H1 (cell line): ENCODE measurements around the gene ATF7. TPM values are rescaled to one million over a fixed set of nuclear protein-coding genes. Genes with fewer than 3 reads are reported as not detected.

Experiments used
- CTCF ChIA-PET: fragments of 300-600 bp; sonication (Branson Sonifier 250); formaldehyde crosslinking; loops from one replicate; lab custom pipeline; 2021; ENCODE audit not compliant: partially characterized antibody; lab: Charles Lee
- POLR2A ChIA-PET: fragments of 300-600 bp; sonication (Branson Sonifier 250); formaldehyde crosslinking; loops from one replicate; lab custom pipeline; 2021; ENCODE audit warnings: inconsistent platforms; ENCODE audit not compliant: partially characterized antibody; lab: Charles Lee
- DNase-seq, 2 experiments: peaks; one replicate each; pipeline versions ENCODE4 v3.0.0 to v3.0.0-alpha.2; 2010 to 2022; ENCODE audit warnings: low spot score in 2 of 2, low read depth in 1 of 2, mixed read lengths in 1 of 2
- FAIRE-seq: peaks from 2 replicates; lab custom pipeline; 2011; peaks lifted over from hg19 to GRCh38; lab: Jason Lieb, UNC
- H2AFZ ChIP-seq: 2 replicates; pipeline ENCODE4 v1.8.1; 2012; ENCODE audit warnings: low read length, inconsistent platforms
- H2AK5ac ChIP-seq: 2 replicates; pipeline ENCODE4 v1.6.1; 2013; ENCODE audit warnings: low read depth, low read length
- H2BK120ac ChIP-seq: replicated peaks from 2 replicates; pipeline ENCODE3; 2013; ENCODE audit warnings: low read depth, low read length, inconsistent platforms
- H2BK12ac ChIP-seq: 2 replicates; pipeline ENCODE4 v1.6.1; 2013; ENCODE audit warnings: low read depth, low read length
- H2BK15ac ChIP-seq: 2 replicates; pipeline ENCODE4 v1.6.1; 2013; ENCODE audit warnings: low read length
- H2BK20ac ChIP-seq: 2 replicates; pipeline ENCODE4 v1.6.1; 2013; ENCODE audit warnings: low read length
- H2BK5ac ChIP-seq: 2 replicates; pipeline ENCODE4 v1.6.1; 2013; ENCODE audit warnings: low read depth, low read length
- H3K14ac ChIP-seq: 2 replicates; pipeline ENCODE4 v1.6.1; 2013; ENCODE audit warnings: inconsistent platforms; ENCODE audit not compliant: insufficient read length
- H3K18ac ChIP-seq: 2 replicates; pipeline ENCODE4 v1.6.1; 2013; ENCODE audit warnings: low read length; ENCODE audit errors: extremely low read depth
- H3K23ac ChIP-seq: 2 replicates; pipeline ENCODE4 v1.6.1; 2013; ENCODE audit warnings: inconsistent platforms; ENCODE audit not compliant: insufficient read length
- H3K23me2 ChIP-seq: 2 replicates; pipeline ENCODE4 v1.6.1; 2013; ENCODE audit warnings: low read depth, low read length
- H3K27ac ChIP-seq: 2 replicates; pipeline ENCODE4 v1.6.1; 2011; ENCODE audit warnings: low read depth, low read length, inconsistent platforms
- H3K27me3 ChIP-seq, 4 experiments: replicated peaks in 1 of 4; 1 replicate in 1 of 4; 2 replicates in 3 of 4; pipeline versions ENCODE4 v1.6.1 to v1.8.1; 2011 to 2013; ENCODE audit warnings: low read length in 3 of 4, mild to moderate bottlenecking in 3 of 4, inconsistent platforms in 2 of 4, mixed read lengths in 2 of 4, moderate library complexity in 1 of 4; ENCODE audit not compliant: control insufficient read depth in 3 of 4, insufficient read depth in 3 of 4; ENCODE audit errors: extremely low read depth in 1 of 4
- H3K36me3 ChIP-seq, 4 experiments: 2 replicates each; pipeline versions ENCODE4 v1.6.1 to v1.8.1; 2011 to 2013; ENCODE audit warnings: mild to moderate bottlenecking in 4 of 4, low read length in 3 of 4, moderate library complexity in 2 of 4, control low read depth in 1 of 4, inconsistent platforms in 1 of 4; ENCODE audit not compliant: insufficient read depth in 4 of 4, control insufficient read depth in 2 of 4
- H3K4ac ChIP-seq: replicated peaks from 2 replicates; pipeline ENCODE3; 2013; ENCODE audit warnings: low read length, low read depth, mixed read lengths, inconsistent platforms; ENCODE audit not compliant: insufficient read length
- H3K4me1 ChIP-seq, 4 experiments: replicated peaks in 1 of 4; 1 replicate in 1 of 4; 2 replicates in 3 of 4; pipeline versions ENCODE4 v1.6.1 to v1.8.1; 2011 to 2013; ENCODE audit warnings: low read length in 3 of 4, inconsistent platforms in 2 of 4, mixed read lengths in 1 of 4; ENCODE audit not compliant: insufficient read depth in 4 of 4, control insufficient read depth in 3 of 4
- H3K4me2 ChIP-seq, 2 experiments: 2 replicates each; pipeline versions ENCODE4 v1.6.1 to v1.8.1; 2011 to 2013; ENCODE audit warnings: low read depth in 2 of 2, low read length in 2 of 2, control low read depth in 1 of 2, inconsistent platforms in 1 of 2, mild to moderate bottlenecking in 1 of 2; ENCODE audit not compliant: insufficient read depth in 1 of 2
- H3K4me3 ChIP-seq, 4 experiments: fragments of 200-600, 300-600 bp in 1 of 4; sonication (generic), shearing (Covaris generic), sonication (Bioruptor Twin) in 1 of 4; 2 replicates each; pipeline versions ENCODE4 v1.5.1 to v1.8.1; 2011 to 2016; ENCODE audit warnings: low read length in 4 of 4, low read depth in 3 of 4, control low read depth in 2 of 4, inconsistent platforms in 2 of 4, mild to moderate bottlenecking in 2 of 4, mixed read lengths in 1 of 4, moderate library complexity in 1 of 4; ENCODE audit not compliant: insufficient read depth in 2 of 4; ENCODE audit errors: extremely low read depth in 1 of 4
- H3K56ac ChIP-seq: replicated peaks from 2 replicates; pipeline ENCODE3; 2013; ENCODE audit warnings: low read depth, mild to moderate bottlenecking, mixed read lengths, low read length, inconsistent platforms; ENCODE audit not compliant: insufficient read length
- H3K79me1 ChIP-seq: 2 replicates; pipeline ENCODE4 v1.6.1; 2013; ENCODE audit warnings: low read depth, low read length, control low read depth
- H3K79me2 ChIP-seq, 2 experiments: 2 replicates each; pipeline versions ENCODE4 v1.6.1 to v1.8.1; 2012 to 2013; ENCODE audit warnings: low read length in 2 of 2, mild to moderate bottlenecking in 2 of 2, inconsistent platforms in 1 of 2; ENCODE audit not compliant: insufficient read depth in 2 of 2, control insufficient read depth in 1 of 2
- H3K9ac ChIP-seq, 4 experiments: replicated peaks in 1 of 4; 1 replicate in 1 of 4; 2 replicates in 3 of 4; pipeline versions ENCODE4 v1.6.1 to v1.8.1; 2011 to 2013; ENCODE audit warnings: low read depth in 3 of 4, low read length in 3 of 4, control low read depth in 2 of 4, mild to moderate bottlenecking in 2 of 4, moderate library complexity in 2 of 4, inconsistent platforms in 1 of 4; ENCODE audit errors: extremely low read depth in 1 of 4
- H3K9me3 ChIP-seq, 2 experiments: 2 replicates each; pipeline versions ENCODE4 v1.6.1 to v1.8.1; 2012 to 2013; ENCODE audit warnings: mild to moderate bottlenecking in 2 of 2, moderate library complexity in 2 of 2, control low read depth in 1 of 2, inconsistent platforms in 1 of 2, low read depth in 1 of 2, low read length in 1 of 2, mixed read lengths in 1 of 2; ENCODE audit not compliant: insufficient read depth in 2 of 2
- H4K20me1 ChIP-seq, 2 experiments: replicated peaks in 1 of 2; 2 replicates each; pipeline versions ENCODE3 to v1.8.1; 2011 to 2013; ENCODE audit warnings: inconsistent platforms in 2 of 2, low read length in 2 of 2, mild to moderate bottlenecking in 1 of 2; ENCODE audit not compliant: insufficient read depth in 2 of 2, control insufficient read depth in 1 of 2
- H4K5ac ChIP-seq: 2 replicates; pipeline ENCODE4 v1.6.1; 2013; ENCODE audit warnings: low read length, low read depth, mixed read lengths, inconsistent platforms; ENCODE audit not compliant: insufficient read length
- H4K8ac ChIP-seq: 2 replicates; pipeline ENCODE4 v1.8.0; 2013; ENCODE audit warnings: mild to moderate bottlenecking, moderate library complexity, low read length, inconsistent platforms; ENCODE audit not compliant: insufficient read depth; ENCODE audit errors: extremely low read depth
- H4K91ac ChIP-seq: replicated peaks from 2 replicates; pipeline ENCODE3; 2013; ENCODE audit warnings: low read length, mixed read lengths, inconsistent platforms; ENCODE audit not compliant: insufficient read length
- BRCA1 ChIP-seq: IDR thresholded peaks from 2 replicates; pipeline ENCODE4 v1.6.1; 2012; ENCODE audit warnings: low read depth, low read length, improper control_type of control experiment
- JUN ChIP-seq: IDR thresholded peaks from 2 replicates; pipeline ENCODE4 v1.6.1; 2011; ENCODE audit warnings: low read depth, mild to moderate bottlenecking, improper control_type of control experiment, low read length
- SP2 ChIP-seq: IDR thresholded peaks from 2 replicates; pipeline ENCODE4 v1.6.1; 2012; ENCODE audit warnings: mild to moderate bottlenecking, low read length, inconsistent platforms
- WGBS, 2 experiments: shearing (Covaris generic) in 1 of 2; methylation state at CpG; one replicate each; pipeline versions ENCODE4 v1.1.6 to v1.1.7; 2013 to 2015; ENCODE audit warnings: low lambda C conversion rate in 2 of 2, mixed read lengths in 2 of 2, inconsistent platforms in 1 of 2, low coverage in 1 of 2, missing lambda C conversion rate in 1 of 2; ENCODE audit not compliant: insufficient replicate concordance in 2 of 2, insufficient coverage in 1 of 2, insufficient read length in 1 of 2; ENCODE audit errors: extremely low coverage in 1 of 2, missing lambda C conversion rate in 1 of 2; 5-methylcytosine and 5-hydroxymethylcytosine counted together
- polyA plus RNA-seq, 7 experiments: library from polyadenylated mRNA; depleted of rRNA in 3 of 7; stranded (reverse) in 5 of 7; unstranded in 2 of 7; fragments of >200 nt in 5 of 7; fragments of 200-250 nt in 2 of 7; gene quantifications; 1 replicate in 5 of 7; 2 replicates in 1 of 7; 4 replicates in 1 of 7; pipeline versions ENCODE4 v1.2.1 to v1.2.3, GENCODE V29; 2011 to 2013; ENCODE audit warnings: missing spikeins in 2 of 7, mixed read lengths in 2 of 7
- total RNA-seq: library from RNA; stranded (reverse); fragmentation: NEBNext Ultra II Directional; extraction: Animal tissue kit (Norgen Biotek cat#: 25700); gene quantifications from 2 replicates; pipeline ENCODE4 v1.2.1, GENCODE V29; 2021
- TF ChIP-seq, protein P1 (sequence below): IDR thresholded peaks from 2 replicates; pipeline ENCODE4 v1.6.1; 2012; ENCODE audit warnings: inconsistent platforms

Gene ATF7
- total and polyA plus RNA-seq, 2 of the 8 experiments (the other 6 are each of a cell fraction or from before 2014, with no cell fraction given): 10.1 to 16.6 TPM

DNA sequence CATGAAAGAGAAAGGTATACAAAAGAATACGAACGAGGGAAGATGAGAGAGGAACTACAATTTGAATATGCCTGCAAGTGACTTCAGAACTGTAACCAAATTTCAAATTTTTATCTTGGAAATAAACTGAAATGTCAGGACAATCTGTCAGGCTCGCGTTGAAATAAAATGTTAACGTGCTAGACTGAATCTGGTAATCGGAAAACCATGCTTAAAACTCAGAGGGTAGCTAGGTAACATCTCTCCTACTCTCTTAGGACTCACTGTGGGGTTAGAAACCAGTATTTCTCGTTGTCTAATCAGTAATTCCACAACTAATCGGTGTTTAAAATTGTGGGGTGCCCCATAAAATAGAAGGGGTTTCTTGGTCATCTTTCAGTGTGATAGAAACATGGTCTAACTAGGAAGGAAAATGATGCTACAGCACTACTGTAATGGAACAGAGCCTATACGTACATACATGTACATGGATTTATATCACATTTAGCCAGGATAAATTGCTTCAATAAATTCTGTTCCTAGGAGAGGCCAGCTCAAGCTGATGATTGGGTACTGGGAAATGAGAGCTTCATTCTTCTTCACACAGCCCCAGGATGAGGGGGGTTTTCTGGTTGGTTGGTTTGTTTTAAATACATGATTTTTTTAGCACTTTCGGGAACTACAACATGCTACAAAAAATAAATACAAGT is 23.9 kb downstream of the ATF7 start:
- Histone ChIP-seq H3K9ac (no peak overlapping the region), H3K4me1 (peaks cover 0 to 2% (median 0%) of the 10 kb centered on the region in 4 experiments; a peak in 1 of 7 replicates), H2BK12ac (no peak overlapping the region), H3K23ac (no peak overlapping the region), H3K9me3 (no peaks in the 10 kb centered on the region), H2AK5ac (no peak overlapping the region), H2BK120ac (no peak overlapping the region), H2BK20ac (no peak overlapping the region), H3K4me2 (no peak overlapping the region), H3K79me2 (no peaks in the 10 kb centered on the region), H3K27ac (no peak overlapping the region), H4K8ac (no peak overlapping the region), H2AFZ (no peak overlapping the region), H3K14ac (no peak overlapping the region), H3K23me2 (no peaks in the 10 kb centered on the region), H2BK15ac (no peak overlapping the region), H3K18ac (no peak overlapping the region), H3K36me3 (no peaks in the 10 kb centered on the region), H3K4me3 (no peak overlapping the region), H3K56ac (no peak overlapping the region), H2BK5ac (no peak overlapping the region), H3K4ac (no peak overlapping the region), H4K91ac (no peak overlapping the region), H4K20me1 (no peaks in the 10 kb centered on the region), H3K79me1 (no peaks in the 10 kb centered on the region), H3K27me3 (no peaks in the 10 kb centered on the region), H4K5ac (no peak overlapping the region)
- FAIRE-seq (no peak), DNase-seq (no peak)
- ChIA-PET CTCF (interaction anchor here (1.0 kb wide), 2 partner anchors 11 to 12 kb away, joined by 4 to 5 read pairs; no protein-coding TSS in a partner anchor), POLR2A (no interaction called here)
- TF ChIP-seq, protein P1, sequence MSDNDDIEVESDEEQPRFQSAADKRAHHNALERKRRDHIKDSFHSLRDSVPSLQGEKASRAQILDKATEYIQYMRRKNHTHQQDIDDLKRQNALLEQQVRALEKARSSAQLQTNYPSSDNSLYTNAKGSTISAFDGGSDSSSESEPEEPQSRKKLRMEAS: no peak
- TF ChIP-seq JUN (no peak), BRCA1 (no peak), SP2 (no peak)
- 89% methylated on average over 10 of the region's 10 CpGs; no CpG with 5 or more reads in 1 of the 2 experiments for WGBS, 2 experiments
